Breast epithelium (tissue), 3 donors: ENCODE results near the gene C1RL.

Experiments
- CTCF ChIP-seq, 3 donors: fragments of 450-650 bp; IDR thresholded peaks; one replicate each; pipeline ENCODE4 v1.5.1; 2016 to 2017; ENCODE audit warnings: antibody characterized with exemption in 3 of 3, mild to moderate bottlenecking in 3 of 3, moderate library complexity in 3 of 3
- POLR2AphosphoS5 ChIP-seq, 3 donors: sonication (generic); formaldehyde crosslinking; IDR thresholded peaks; one replicate each; pipeline ENCODE4 v1.6.1; 2017; ENCODE audit warnings: antibody characterized with exemption in 3 of 3

- TF ChIP-seq CTCF (IDR thresholded peaks at IDR 0.05) (no peak), POLR2AphosphoS5 (IDR thresholded peaks at IDR 0.05) (no peak)
These were observed 63.1 kb downstream of the C1RL start for GRCh38 chr12:7045913-7046312.
